NCI-H345 treated with DMSO at 0.1 percent for 48 hours (cell line): Measurements from ENCODE around the gene GRAP2.

Source experiments
- DNase-seq: peaks from one replicate; lab custom pipeline; 2025; ENCODE audit not compliant: unreplicated experiment; lab: John Stamatoyannopoulos, UW

GRAP2 gene

GRCh38 chr22:40009292-40009774 lies 108.4 kb downstream of the GRAP2 start:
- DNase-seq: no peak

DNA sequence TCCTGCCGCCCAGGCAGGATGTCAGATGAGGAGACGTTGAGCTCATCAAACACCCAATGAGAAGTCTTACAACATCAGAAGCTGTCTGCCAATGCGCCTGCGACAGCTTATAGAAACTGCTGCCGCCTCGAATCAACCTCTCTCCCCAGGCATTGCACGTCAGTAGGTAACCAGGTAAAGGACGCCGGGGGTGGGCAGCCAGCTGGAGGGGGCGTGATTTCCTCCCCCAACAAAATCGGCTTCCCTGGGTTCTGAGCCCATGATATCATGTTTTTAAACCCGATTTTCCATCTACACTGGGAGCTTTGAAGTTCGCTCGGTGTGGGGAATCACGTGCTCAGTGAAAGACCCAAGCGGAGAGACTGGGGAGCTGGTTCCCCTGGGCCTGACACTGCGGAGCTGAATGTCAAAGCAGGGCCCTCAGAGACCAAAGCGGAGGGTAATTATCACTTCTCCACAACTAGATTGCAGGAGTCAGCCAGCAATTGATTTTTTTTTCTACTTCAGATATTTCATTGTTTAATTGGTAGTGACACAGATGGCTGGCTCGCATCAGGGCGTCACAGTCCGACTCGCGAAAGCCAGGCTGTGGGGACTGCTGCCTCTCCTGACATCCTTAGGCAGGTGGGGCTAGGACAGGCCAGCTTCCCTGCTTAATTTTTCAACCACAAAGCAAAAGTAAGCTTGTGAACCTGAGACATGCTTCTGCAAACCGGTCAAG lies 109.2 kb downstream of the GRAP2 start:
- no peak for DNase-seq

DNA sequence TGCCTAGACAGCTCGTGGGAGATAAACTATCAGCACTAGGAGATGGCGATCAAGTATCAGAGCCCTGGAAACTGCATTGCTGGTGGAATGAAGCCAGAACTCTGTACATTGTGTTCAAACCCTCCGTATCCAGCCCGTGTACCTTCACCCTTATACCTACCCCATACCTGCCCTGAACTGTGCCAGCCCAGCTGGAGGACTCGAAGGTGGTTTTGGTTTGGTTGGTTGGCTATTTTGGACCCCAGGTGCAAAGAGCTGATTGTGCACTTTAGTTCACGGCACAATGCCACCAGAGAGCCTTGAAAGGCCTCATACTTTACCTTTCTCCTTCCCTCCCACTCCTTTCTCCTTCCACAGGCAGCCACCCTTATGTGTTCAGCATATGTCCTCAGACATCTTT lies 109.9 kb downstream of the GRAP2 start:
- DNase-seq: no peak

DNA sequence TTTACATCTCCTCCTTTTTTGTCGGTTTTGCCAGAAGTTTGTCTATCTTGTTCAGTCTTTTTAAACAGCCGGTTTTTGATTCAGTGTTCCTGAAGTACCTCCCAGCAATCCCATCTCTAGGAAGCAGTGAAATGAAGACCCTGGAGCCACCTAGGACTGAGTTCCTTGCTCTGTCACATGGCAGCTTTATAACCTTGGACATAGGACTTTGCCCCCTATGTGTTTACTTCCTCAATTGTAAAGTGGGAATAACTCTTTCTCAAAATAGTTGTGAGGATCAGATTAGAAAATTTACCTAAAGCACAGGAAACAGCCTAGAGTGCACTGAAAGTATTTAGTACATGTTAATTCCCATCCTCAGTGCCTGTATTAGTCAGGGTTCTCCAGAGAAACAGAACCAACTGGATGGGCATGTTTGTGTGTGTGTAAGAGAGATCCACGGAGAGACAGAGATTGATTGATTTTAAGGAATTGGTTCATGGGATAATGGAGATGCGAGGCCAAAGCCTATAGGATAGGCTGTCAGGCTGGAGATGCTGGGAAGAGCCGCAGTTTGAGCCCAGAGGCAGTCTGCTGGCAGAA lies 113.9 kb downstream of the GRAP2 start:
- no peak for DNase-seq

GRCh38 chr22:40015358-40015976 lies 114.6 kb downstream of the GRAP2 start:
- no peak for DNase-seq

DNA sequence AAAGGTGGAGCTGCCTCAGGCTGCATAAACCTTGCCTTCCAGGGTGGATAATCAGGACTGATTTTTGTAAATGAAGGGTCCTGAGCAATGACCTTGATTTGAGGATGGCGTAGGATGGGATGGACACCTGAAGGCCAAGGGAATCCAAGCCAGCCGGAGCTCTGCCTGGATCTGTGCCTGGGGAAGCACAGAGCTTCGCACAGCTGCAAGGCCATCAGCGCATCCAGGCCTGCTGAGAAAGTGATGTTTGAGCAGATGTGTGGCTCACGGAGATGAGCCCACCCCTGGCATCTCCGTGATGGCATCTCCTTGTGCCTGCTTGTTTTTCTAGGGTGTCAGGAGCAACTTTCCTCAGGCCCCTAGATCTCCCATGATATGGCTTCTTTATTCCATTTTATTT lies 117.2 kb downstream of the GRAP2 start:
- DNase-seq: no peak

DNA sequence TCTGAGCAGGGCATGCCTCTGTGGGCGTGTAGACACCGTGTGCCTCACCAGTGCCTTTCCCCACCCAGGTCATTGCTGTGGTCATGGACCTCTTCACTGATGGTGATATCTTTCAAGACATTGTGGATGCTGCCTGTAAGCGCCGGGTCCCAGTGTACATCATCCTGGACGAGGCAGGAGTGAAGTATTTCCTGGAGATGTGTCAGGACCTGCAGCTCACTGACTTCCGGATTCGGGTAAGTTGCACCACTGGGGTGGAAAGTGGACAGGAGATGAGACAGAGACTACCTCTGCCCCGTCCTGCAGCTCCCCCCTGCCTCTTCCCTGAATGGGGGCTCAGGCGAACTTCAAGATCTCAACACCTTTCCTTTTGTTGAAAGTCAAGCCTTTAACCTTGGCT lies 118.2 kb downstream of the GRAP2 start:
- no peak for DNase-seq

DNA sequence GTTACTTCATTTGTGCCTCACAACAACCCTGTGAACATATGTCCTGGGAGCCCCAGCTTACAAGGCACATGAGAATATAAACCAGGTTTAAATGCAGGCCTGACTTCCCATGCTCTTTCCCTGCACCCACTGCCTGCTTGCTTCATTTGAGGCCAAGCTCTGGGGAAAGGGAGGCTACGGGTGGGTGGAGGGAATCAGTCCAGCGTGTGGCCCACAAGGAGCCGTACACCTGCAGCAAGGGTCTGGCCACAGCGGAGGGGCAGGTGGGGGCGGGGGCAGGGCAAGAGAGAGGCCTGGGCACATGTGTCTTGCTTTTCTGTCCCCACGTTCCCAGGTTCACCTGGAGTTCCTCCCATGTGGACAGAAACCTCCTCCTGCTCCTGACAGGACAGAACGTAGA lies 120.1 kb downstream of the GRAP2 start:
- no peak for DNase-seq

GRCh38 chr22:40021401-40022000 lies 120.6 kb downstream of the GRAP2 start:
- DNase-seq: peak; percentile 28

DNA sequence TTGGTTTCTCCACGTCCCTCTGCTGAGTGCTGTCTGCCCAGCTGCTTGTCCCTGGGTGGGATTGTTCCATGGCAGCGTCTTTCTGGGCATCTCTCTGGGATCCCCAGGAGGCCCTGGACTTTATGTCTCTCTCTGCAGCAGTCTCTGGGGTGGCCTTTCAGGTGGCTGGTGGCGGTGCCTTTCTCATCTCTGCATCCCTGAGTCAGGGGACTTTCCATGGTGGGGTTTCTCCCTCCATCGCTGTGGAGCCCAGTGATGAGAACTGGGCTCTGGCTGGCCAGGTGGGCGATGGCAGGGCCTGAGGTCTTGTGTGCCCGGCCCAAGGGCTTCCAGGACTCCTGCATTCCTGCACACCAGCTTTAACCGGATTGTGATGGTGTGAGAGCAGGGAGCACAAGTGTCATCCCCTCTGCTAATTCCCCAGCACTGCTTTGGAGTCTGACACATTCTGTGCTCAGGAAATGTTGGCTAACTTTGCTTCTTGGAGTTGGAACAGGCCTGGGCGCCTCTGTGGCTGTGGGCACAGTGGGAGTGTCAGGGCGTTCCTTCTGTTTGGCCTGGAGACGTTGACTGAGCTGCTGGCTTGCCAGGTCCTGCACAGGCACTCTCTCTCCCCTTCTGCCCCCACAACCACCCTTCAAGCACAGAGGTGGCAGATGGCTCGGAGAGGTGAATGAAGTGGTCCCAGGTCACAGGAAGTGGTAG lies 121.8 kb downstream of the GRAP2 start:
- no peak for DNase-seq
